NCI-H226 (cell line): ENCODE data around the gene ATP6AP2.

Experiments
- DNase-seq: peaks from one replicate; pipeline ENCODE4 v3.0.0-alpha.2; 2015

Gene ATP6AP2

GRCh38 chrX:40646489-40647306 is 65.9 kb downstream of the ATP6AP2 start:
- DNase-seq, result no peak

- DNase-seq, result peak; percentile 65
These were observed 66.8 kb downstream of the ATP6AP2 start, which contains the start of gene CXorf38 for GRCh38 chrX:40647307-40648197. Gene CXorf38, minus strand, starts transcription at chrX:40647561. Its CDS starts 41 bp downstream, at chrX:40647520.

GRCh38 chrX:40651620-40652223 is 71.0 kb downstream of the ATP6AP2 start:
- DNase-seq, result no peak

GRCh38 chrX:40652664-40653063 is 71.9 kb downstream of the ATP6AP2 start:
- no peak for DNase-seq

GRCh38 chrX:40653535-40653934 is 72.8 kb downstream of the ATP6AP2 start:
- no peak for DNase-seq
